Skeletal muscle tissue (tissue), 4 donors: ENCODE results near the gene CHRNB2. TPM values are rescaled to one million over a fixed set of nuclear protein-coding genes. Genes with fewer than 3 reads are reported as not detected.
"Not testable (repeated sequence)": the region's sequence is repeated elsewhere in the genome, so short reads cannot be mapped to it uniquely, and the experiment has no call there.

Experiments used
- H3K27ac ChIP-seq: one replicate; pipeline ENCODE4 v1.7.0; 2013; ENCODE audit warnings: mild to moderate bottlenecking, low read depth, low read length, inconsistent platforms
- H3K27me3 ChIP-seq, 3 donors: one replicate each; pipeline ENCODE4 v1.7.0; 2013; ENCODE audit warnings: low read length in 3 of 3; ENCODE audit not compliant: control insufficient read depth in 3 of 3, insufficient read depth in 3 of 3
- H3K36me3 ChIP-seq, 3 donors: one replicate each; pipeline ENCODE4 v1.7.0; 2013; ENCODE audit warnings: low read length in 3 of 3; ENCODE audit not compliant: control insufficient read depth in 3 of 3, insufficient read depth in 3 of 3
- H3K4me1 ChIP-seq, 3 donors: one replicate each; pipeline ENCODE4 v1.7.0; 2013; ENCODE audit warnings: low read length in 3 of 3, mild to moderate bottlenecking in 3 of 3; ENCODE audit not compliant: control insufficient read depth in 3 of 3, insufficient read depth in 3 of 3
- H3K4me3 ChIP-seq, 3 donors: one replicate each; pipeline ENCODE4 v1.7.0; 2013; ENCODE audit warnings: low read length in 3 of 3
- H3K9ac ChIP-seq, 3 donors: one replicate each; pipeline ENCODE4 v1.7.0; 2013; ENCODE audit warnings: low read length in 3 of 3, mild to moderate bottlenecking in 3 of 3, moderate library complexity in 2 of 3, low read depth in 1 of 3
- H3K9me3 ChIP-seq, 3 donors: one replicate each; pipeline ENCODE4 v1.7.0; 2013; ENCODE audit warnings: low read length in 3 of 3; ENCODE audit not compliant: control insufficient read depth in 3 of 3
- total RNA-seq: library from RNA; depleted of rRNA; stranded (reverse); fragments of >200 nt; gene quantifications from one replicate; pipeline ENCODE4 v1.2.3, GENCODE V29; 2014
- donor health status: Osteomylitis.

CHRNB2 gene
- under 0.01 TPM for total RNA-seq

GRCh38 chr1:154567386-154568156, at the start of gene CHRNB2:
Gene CHRNB2 (plus strand): TSS chr1:154567778. CDS start chr1:154568045, 267 bp downstream.
- Histone ChIP-seq H3K9me3 (no peaks in the 10 kb centered on the region), H3K9ac (no peak within 1 kb of the TSS), H3K4me3 (peak within 1 kb of the TSS in 2 of 3 donors; percentile 22 to 51), H3K36me3 (no peaks in the 10 kb centered on the region), H3K27me3 (peaks cover 19 to 25% (median 22%) of the 10 kb centered on the region in 3 donors), H3K4me1 (peaks cover 3 to 7% (median 5%) of the 10 kb centered on the region in 3 donors), H3K27ac (no peak within 1 kb of the TSS)

- Histone ChIP-seq H3K4me1 (peaks cover 0 to 9% (median 0%) of the 10 kb centered on the region in 3 donors), H3K9me3 (no peaks in the 10 kb centered on the region), H3K27ac (peak overlapping the region; percentile 36), H3K4me3 (no peak overlapping the region), H3K9ac (no peak overlapping the region), H3K27me3 (peaks cover 0 to 7% (median 0%) of the 10 kb centered on the region in 3 donors), H3K36me3 (peaks cover 0 to 2% (median 0%) of the 10 kb centered on the region in 3 donors)
Observed at GRCh38 chr1:154519591-154519991, 48.0 kb upstream of the CHRNB2 start.

- peaks cover 0 to 6% (median 0%) of the 10 kb centered on the region in 3 donors for H3K27me3 ChIP-seq
- H3K9ac ChIP-seq = no peak overlapping the region
- peaks cover 0 to 2% (median 0%) of the 10 kb centered on the region in 3 donors for H3K36me3 ChIP-seq
- no peak overlapping the region for H3K4me3 ChIP-seq
- no peaks in the 10 kb centered on the region for H3K9me3 ChIP-seq
- H3K27ac ChIP-seq = peak overlapping the region; percentile 36
- peaks cover 0 to 9% (median 0%) of the 10 kb centered on the region in 3 donors for H3K4me1 ChIP-seq
Observed at GRCh38 chr1:154520333-154520732, 47.2 kb upstream of the CHRNB2 start.

DNA sequence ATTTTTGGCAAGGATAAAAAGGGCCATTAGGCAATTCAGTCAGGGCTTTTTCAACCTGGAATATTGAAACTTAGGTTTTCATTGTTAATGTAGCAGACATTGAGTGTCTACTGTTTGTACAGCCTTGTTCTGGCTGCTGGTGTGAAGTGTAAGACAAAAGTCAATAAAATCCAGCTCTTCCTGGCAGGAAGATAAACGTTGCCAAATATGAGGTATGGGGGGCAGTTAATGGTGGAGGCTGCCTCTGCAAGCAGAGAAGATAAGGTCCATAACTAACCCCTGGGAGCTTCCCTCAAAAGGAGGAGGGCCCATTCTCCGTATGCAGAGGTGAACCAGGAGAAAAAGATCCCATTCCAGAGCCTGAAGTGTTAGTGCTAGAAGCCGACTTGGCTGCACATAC, 45.9 kb upstream of the CHRNB2 start:
- H3K27ac ChIP-seq = no peak overlapping the region
- H3K9ac ChIP-seq = no peak overlapping the region

GRCh38 chr1:154524881-154525280, 42.7 kb upstream of the CHRNB2 start:
- H3K36me3 ChIP-seq = peaks cover 0 to 2% (median 0%) of the 10 kb centered on the region in 3 donors
- H3K27me3 ChIP-seq = peaks cover 0 to 5% (median 0%) of the 10 kb centered on the region in 3 donors
- H3K9me3 ChIP-seq = no peaks in the 10 kb centered on the region
- H3K27ac ChIP-seq = no peak overlapping the region
- peaks cover 0 to 7% (median 0%) of the 10 kb centered on the region in 3 donors for H3K4me1 ChIP-seq
- H3K9ac ChIP-seq = no peak overlapping the region
- H3K4me3 ChIP-seq = no peak overlapping the region

More for the DNA sequence above, 45.9 kb upstream of the CHRNB2 start:
- Histone ChIP-seq H3K4me1 (peaks cover 0 to 9% (median 0%) of the 10 kb centered on the region in 3 donors), H3K27me3 (peaks cover 0 to 5% (median 0%) of the 10 kb centered on the region in 3 donors), H3K9me3 (no peaks in the 10 kb centered on the region), H3K4me3 (no peak overlapping the region), H3K36me3 (peaks cover 0 to 2% (median 0%) of the 10 kb centered on the region in 3 donors)

DNA sequence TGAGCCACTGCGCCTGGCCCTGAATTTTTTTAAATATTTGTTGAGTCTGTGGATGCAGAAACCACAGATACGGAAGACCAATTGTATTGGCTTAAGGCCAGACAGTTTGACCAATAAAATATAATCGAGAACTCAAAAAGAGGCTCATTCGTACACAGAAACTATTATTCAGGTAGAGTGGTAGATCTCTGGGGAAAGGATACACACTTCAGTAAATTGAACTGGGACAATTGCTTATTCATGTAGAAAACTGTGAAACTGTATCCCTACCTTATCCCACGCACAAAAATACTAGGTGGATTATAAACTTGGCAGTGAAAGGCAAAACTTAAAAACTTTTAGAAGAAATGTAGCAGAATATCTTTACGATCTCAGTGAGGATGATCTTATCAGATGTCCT, 40.4 kb upstream of the CHRNB2 start:
- Histone ChIP-seq H3K9me3 (no peaks in the 10 kb centered on the region), H3K27me3 (peaks cover 0 to under 1% (median 0%) of the 10 kb centered on the region in 3 donors), H3K9ac (no peak overlapping the region), H3K36me3 (peaks cover 0 to 2% (median 0%) of the 10 kb centered on the region in 3 donors), H3K4me1 (no peaks in the 10 kb centered on the region), H3K4me3 (no peak overlapping the region), H3K27ac (no peak overlapping the region)

- Histone ChIP-seq H3K9me3 (no peaks in the 10 kb centered on the region), H3K9ac (no peak overlapping the region), H3K36me3 (no peaks in the 10 kb centered on the region)
Observed at GRCh38 chr1:154529308-154529707, 38.3 kb upstream of the CHRNB2 start.

DNA sequence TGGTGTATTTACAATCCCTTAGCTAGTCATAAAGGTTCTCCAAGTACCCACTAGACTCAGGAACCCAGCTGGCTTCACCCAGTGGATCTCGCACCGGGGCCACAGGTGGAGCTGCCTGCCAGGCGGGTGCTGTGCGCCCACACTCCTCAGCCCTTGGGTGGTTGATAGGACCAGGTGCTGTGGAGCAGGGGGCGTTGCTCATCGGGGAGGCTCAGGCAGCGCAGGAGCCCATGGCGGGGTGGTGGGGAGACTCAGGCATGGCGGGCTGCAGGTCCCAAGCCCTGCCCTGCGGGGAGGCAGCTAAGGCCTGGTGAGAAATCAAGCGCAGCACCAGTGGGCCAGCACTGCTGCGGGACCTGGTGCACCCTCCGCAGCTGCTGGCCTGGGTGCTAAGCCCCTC, 35.6 kb upstream of the CHRNB2 start:
- not testable (repeated sequence) for H3K4me3 ChIP-seq, H3K9me3 ChIP-seq, H3K27ac ChIP-seq, H3K36me3 ChIP-seq, H3K9ac ChIP-seq, H3K4me1 ChIP-seq, H3K27me3 ChIP-seq

More at GRCh38 chr1:154529308-154529707, 38.3 kb upstream of the CHRNB2 start:
- H3K27ac ChIP-seq = no peak overlapping the region
- H3K4me3 ChIP-seq = no peak overlapping the region
- no peaks in the 10 kb centered on the region for H3K4me1 ChIP-seq
- peaks cover 0 to 3% (median 0%) of the 10 kb centered on the region in 3 donors for H3K27me3 ChIP-seq

DNA sequence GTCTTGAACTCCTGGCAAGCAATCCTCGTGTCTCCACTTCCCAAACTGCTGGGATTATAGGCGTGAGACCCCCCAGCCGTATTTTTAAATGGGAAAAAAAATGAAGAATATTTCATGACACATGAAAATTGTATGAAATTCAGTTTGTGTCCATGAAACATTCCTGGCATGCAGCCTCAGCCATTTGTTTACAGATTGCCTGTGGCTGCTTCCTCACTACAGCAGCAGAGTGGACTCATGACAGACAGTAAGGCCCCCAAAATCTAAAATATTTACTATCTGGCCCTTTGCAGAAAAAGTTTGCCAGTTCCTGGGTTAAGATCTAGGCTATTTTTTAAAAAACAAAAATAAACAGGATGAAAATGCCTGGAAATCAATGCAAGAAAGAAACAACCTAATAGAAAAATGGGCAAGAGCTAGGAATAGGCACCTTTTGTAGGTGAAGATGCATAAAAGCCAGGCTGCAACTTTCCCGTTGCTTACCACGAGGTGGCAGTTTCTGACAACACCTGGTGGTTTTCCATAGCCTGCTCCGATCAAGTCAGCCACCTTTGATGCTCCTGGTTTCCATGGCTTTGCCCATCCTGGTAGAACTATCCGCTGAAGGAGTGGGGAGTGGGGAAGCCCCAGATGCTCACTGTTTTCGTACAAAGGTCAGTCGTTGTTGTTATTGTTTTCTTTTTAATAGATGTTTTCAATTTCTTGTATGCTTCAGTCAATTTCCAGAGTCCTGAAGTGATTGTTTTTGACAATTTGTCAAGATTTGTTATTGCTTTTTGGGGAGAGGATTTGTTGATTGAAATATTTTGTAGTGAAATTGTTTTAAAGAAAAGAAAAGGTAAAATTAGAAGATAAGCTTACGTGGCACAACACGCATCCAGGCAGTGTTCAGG, 33.4 kb upstream of the CHRNB2 start:
- H3K9me3 ChIP-seq = no peaks in the 10 kb centered on the region
- no peak overlapping the region for H3K27ac ChIP-seq
- H3K9ac ChIP-seq = no peak overlapping the region
- H3K4me3 ChIP-seq = no peak overlapping the region
- H3K4me1 ChIP-seq = no peaks in the 10 kb centered on the region
- H3K27me3 ChIP-seq = peaks cover 0 to 3% (median 0%) of the 10 kb centered on the region in 3 donors
- H3K36me3 ChIP-seq = no peaks in the 10 kb centered on the region
